ENCODE data around the gene CACNG5.

GRCh38 chr17:66789093-66789492 lies 45.8 kb upstream of the CACNG5 start:
- TF ChIP-seq CTCF (IDR thresholded peaks at IDR 0.05) (no peak), POLR2A (IDR thresholded peaks at IDR 0.05) (no peak)
